Smooth muscle cell (in vitro differentiated cells): ENCODE measurements around the gene PMVK. TPM values are rescaled to one million over a fixed set of nuclear protein-coding genes. Genes with fewer than 3 reads are reported as not detected.

Experiments used
- DNase-seq: peaks from one replicate; lab custom pipeline; 2025; ENCODE audit not compliant: unreplicated experiment; lab: John Stamatoyannopoulos, UW
- H2AFZ ChIP-seq: fragments of 200-600 bp; sonication (generic); 2 replicates; pipeline ENCODE4 v1.6.0; 2016; ENCODE audit warnings: antibody characterized with exemption, low read depth, mild to moderate bottlenecking
- H3F3A ChIP-seq: fragments of 200-600 bp; sonication (generic); 2 replicates; pipeline ENCODE4 v1.6.0; 2017; ENCODE audit warnings: antibody characterized with exemption, low read depth
- H3K27ac ChIP-seq: fragments of 200-600 bp; sonication (generic); 2 replicates; pipeline ENCODE4 v1.5.1; 2016; ENCODE audit warnings: low read depth, mild to moderate bottlenecking
- H3K27me3 ChIP-seq: fragments of 200-600 bp; sonication (generic); 2 replicates; pipeline ENCODE4 v1.6.1; 2016; ENCODE audit warnings: low read depth, mild to moderate bottlenecking
- H3K36me3 ChIP-seq: fragments of 200-600 bp; sonication (generic); 2 replicates; pipeline ENCODE4 v1.5.1; 2016; ENCODE audit warnings: low read depth
- H3K4me1 ChIP-seq: fragments of 200-600 bp; sonication (generic); 2 replicates; pipeline ENCODE4 v1.5.1; 2016; ENCODE audit warnings: low read depth
- H3K4me2 ChIP-seq: fragments of 200-600 bp; sonication (generic); 2 replicates; pipeline ENCODE4 v1.6.0; 2016; ENCODE audit warnings: mild to moderate bottlenecking
- H3K4me3 ChIP-seq: fragments of 200-600 bp; sonication (generic); 2 replicates; pipeline ENCODE4 v1.5.1; 2016; ENCODE audit warnings: mild to moderate bottlenecking
- H3K79me2 ChIP-seq: fragments of 200-600 bp; sonication (generic); 2 replicates; pipeline ENCODE4 v1.6.0; 2016; ENCODE audit warnings: low read depth, mild to moderate bottlenecking
- H3K9ac ChIP-seq: fragments of 200-600 bp; sonication (generic); 2 replicates; pipeline ENCODE4 v1.6.0; 2016; ENCODE audit warnings: low read depth
- H3K9me3 ChIP-seq: fragments of 200-600 bp; sonication (generic); replicated peaks from 2 replicates; pipeline ENCODE4 v1.5.1; 2016; ENCODE audit warnings: low read depth
- H4K20me1 ChIP-seq: fragments of 200-600 bp; sonication (generic); 2 replicates; pipeline ENCODE4 v1.6.0; 2016; ENCODE audit warnings: low read depth
- CTCF ChIP-seq: fragments of 200-600 bp; sonication (generic); IDR thresholded peaks from 2 replicates; pipeline ENCODE4 v1.5.1; 2017; ENCODE audit warnings: borderline replicate concordance, mild to moderate bottlenecking, antibody characterized with exemption; ENCODE audit not compliant: insufficient read depth, poor library complexity, severe bottlenecking
- WGBS: methylation state at CpG from one replicate; pipeline ENCODE4 v1.1.7; 2016; ENCODE audit warnings: low lambda C conversion rate; 5-methylcytosine and 5-hydroxymethylcytosine counted together
- polyA plus RNA-seq: library from polyadenylated mRNA; unstranded; fragments of >200 nt; fragmentation: Nextera tagmentation; extraction: Ambion mirVana; gene quantifications from 2 replicates; pipeline ENCODE4 v1.2.1, GENCODE V29; 2016
- total RNA-seq: library from RNA; depleted of rRNA; stranded (reverse); fragments of >200 nt; gene quantifications from 2 replicates; pipeline ENCODE4 v1.2.3, GENCODE V29; 2014

PMVK gene
- total and polyA plus RNA-seq, 2 experiments from 2014 or later = 6.7 to 31.2 TPM

DNA sequence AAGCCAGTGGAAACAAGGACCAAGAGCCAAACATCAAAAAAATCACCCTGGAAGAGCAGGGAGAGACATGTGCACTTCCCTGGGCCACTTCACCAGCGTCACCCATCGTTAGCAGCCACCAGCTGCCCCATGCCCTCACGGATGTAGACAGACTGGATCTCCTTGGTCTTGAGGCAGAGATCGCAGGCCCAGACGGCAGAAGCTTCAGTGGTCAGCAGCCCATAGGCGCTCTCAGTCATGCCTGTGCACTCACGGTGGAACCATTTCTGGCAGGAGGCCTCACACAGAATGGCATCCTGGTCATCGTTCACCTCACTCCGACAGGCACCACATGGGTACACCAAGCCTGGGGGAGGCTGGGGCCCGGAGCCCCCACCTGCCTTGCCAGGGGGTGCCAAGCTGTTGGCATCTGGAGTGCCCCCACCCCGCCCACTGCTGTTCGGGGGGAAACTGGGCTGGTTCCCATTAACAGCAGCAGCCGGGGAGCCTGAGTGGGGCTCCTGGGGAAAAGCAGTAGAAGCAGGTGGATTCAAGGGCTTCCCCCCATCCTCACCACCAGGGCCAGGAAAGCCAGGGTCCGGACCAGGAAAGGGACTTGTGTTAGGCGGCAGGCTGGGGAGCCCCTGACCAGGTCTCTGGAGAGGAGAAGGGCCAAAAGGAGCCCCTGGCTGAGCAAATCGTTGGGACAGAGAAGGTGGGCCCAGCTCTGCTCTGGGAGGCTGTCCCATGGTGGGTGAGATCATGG, 22.3 kb upstream of the PMVK start:
- no peak for DNase-seq
- WGBS = 98% methylated on average over 16 of the region's 16 CpGs
- no peaks in the 10 kb centered on the region for H3K9me3 ChIP-seq
- no peak overlapping the region for H3K4me3 ChIP-seq
- no peak overlapping the region for H2AFZ ChIP-seq
- H3K27ac ChIP-seq = no peak overlapping the region
- H3K27me3 ChIP-seq = no peaks in the 10 kb centered on the region
- no peak overlapping the region for H3K9ac ChIP-seq
- peaks cover 3% of the 10 kb centered on the region for H3F3A ChIP-seq
- H3K79me2 ChIP-seq = peaks cover 20% of the 10 kb centered on the region
- H3K4me1 ChIP-seq = peaks cover 35% of the 10 kb centered on the region
- peaks cover under 1% of the 10 kb centered on the region for H4K20me1 ChIP-seq
- no peak overlapping the region for H3K4me2 ChIP-seq
- TF ChIP-seq CTCF = no peak
- peaks cover 5% of the 10 kb centered on the region for H3K36me3 ChIP-seq

- Histone ChIP-seq H3K79me2 (peaks cover 25% of the 10 kb centered on the region), H4K20me1 (peaks cover 9% of the 10 kb centered on the region), H3K27ac (no peak overlapping the region), H3K4me2 (no peak overlapping the region), H3F3A (peaks cover 2% of the 10 kb centered on the region), H3K27me3 (no peaks in the 10 kb centered on the region), H3K9me3 (no peaks in the 10 kb centered on the region), H3K9ac (no peak overlapping the region), H2AFZ (no peak overlapping the region), H3K36me3 (no peaks in the 10 kb centered on the region), H3K4me1 (peaks cover 33% of the 10 kb centered on the region), H3K4me3 (no peak overlapping the region)
- WGBS = 97% methylated on average over 2 of the region's 2 CpGs
- DNase-seq = no peak
- no peak for TF ChIP-seq CTCF
These were observed 21.5 kb upstream of the PMVK start for GRCh38 chr1:154958036-154958435.

GRCh38 chr1:154957091-154957657, 20.7 kb upstream of the PMVK start:
- Histone ChIP-seq H3K4me3 (no peak overlapping the region), H3K27ac (peak overlapping the region; percentile 91), H4K20me1 (peaks cover 17% of the 10 kb centered on the region), H3K36me3 (no peaks in the 10 kb centered on the region), H3F3A (no peaks in the 10 kb centered on the region), H3K4me2 (peak overlapping the region; percentile 89), H3K9ac (no peak overlapping the region), H3K79me2 (peaks cover 25% of the 10 kb centered on the region), H3K9me3 (no peaks in the 10 kb centered on the region), H2AFZ (no peak overlapping the region), H3K27me3 (no peaks in the 10 kb centered on the region), H3K4me1 (peaks cover 26% of the 10 kb centered on the region)
- 70% methylated on average over 9 of the region's 9 CpGs for WGBS
- DNase-seq = no peak
- TF ChIP-seq CTCF = no peak
